ENCODE data around the gene RIPPLY2. TPM values are rescaled to one million over a fixed set of nuclear protein-coding genes. Genes with fewer than 3 reads are reported as not detected.

Gene RIPPLY2
- total and polyA plus RNA-seq, 2 donors = 0.23 to 0.28 TPM

DNA sequence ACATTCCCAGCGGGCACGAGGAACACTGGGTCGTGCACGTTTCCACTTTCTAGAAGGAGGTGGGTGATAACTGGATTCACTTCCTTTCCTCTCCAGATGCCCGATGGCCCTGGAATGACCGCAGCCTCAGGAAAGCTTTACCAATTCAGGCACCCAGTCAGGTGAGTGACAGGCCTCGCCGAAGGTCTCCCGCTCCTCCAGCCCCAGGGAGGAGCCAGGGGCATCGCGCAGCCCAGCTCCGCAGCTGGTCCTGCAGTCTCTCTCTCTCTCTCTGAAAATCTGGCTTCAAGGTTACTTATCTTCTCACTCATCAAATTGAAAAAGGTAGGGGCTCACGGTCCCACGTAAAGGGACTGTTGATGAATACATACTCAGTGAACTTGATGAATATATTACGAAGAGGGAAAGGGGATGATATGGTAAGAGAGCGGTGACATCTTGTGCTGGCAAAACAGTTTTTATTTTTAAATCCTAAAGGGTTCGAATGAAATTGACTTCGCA lies 891 bp downstream of the RIPPLY2 start:
- Histone ChIP-seq H3K27me3 (ENCODE audit: control insufficient read depth in 2 of 2, insufficient read depth in 1 of 2, low read length in 1 of 2) (peaks cover 14 to 43% of the 10 kb centered on the region in 2 donors), H3K4me1 (ENCODE audit: control insufficient read depth in 2 of 2, insufficient read depth in 2 of 2, low read length in 2 of 2) (peaks cover 2 to 3% of the 10 kb centered on the region in 2 donors), H3K9me3 (ENCODE audit: control insufficient read depth in 2 of 2, insufficient read depth in 1 of 2, low read length in 1 of 2) (peaks cover 0 to 3% of the 10 kb centered on the region in 2 donors), H3K36me3 (ENCODE audit: control insufficient read depth in 2 of 2, insufficient read depth in 2 of 2, low read length in 1 of 2) (no peaks in the 10 kb centered on the region), H3K4me3 (ENCODE audit: low read length in 2 of 2) (no peak overlapping the region), H3K27ac (ENCODE audit: low read depth in 1 of 2, low read length in 1 of 2) (no peak overlapping the region)
- WGBS = 14% methylated on average over 18 of the region's 18 CpGs
- no peak for DNase-seq (ENCODE audit: low read depth in 6 of 9, low spot score in 9 of 9)

DNA sequence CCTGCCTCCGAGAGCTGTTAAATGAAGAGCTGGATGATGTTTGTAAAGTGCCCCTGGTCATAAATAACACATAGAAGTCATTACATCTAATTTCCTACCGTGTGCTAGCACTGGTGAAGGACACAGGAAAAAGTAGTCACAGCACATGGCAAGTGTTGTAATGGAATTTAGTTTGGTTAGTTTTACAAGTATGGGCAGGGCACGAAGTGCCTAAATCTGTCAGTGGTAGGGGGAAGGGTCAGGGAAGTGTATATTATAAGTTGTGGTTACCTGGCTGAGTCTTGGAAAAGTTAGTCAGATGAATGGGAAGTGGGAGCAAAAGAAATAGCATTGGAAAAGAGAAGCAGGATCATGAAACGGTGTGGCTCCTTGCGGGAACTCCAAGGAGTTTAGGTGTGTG lies 1.6 kb downstream of the RIPPLY2 start:
- H3K27ac ChIP-seq (ENCODE audit: low read depth in 1 of 2, low read length in 1 of 2) = no peak overlapping the region
- peaks cover 2 to 3% of the 10 kb centered on the region in 2 donors for H3K4me1 ChIP-seq (ENCODE audit: control insufficient read depth in 2 of 2, insufficient read depth in 2 of 2, low read length in 2 of 2)
- H3K4me3 ChIP-seq (ENCODE audit: low read length in 2 of 2) = no peak overlapping the region
- DNase-seq (ENCODE audit: low read depth in 6 of 9, low spot score in 9 of 9) = no peak
- 61% methylated on average over 5 of the region's 5 CpGs for WGBS
- peaks cover 14 to 43% of the 10 kb centered on the region in 2 donors for H3K27me3 ChIP-seq (ENCODE audit: control insufficient read depth in 2 of 2, insufficient read depth in 1 of 2, low read length in 1 of 2)
- no peaks in the 10 kb centered on the region for H3K36me3 ChIP-seq (ENCODE audit: control insufficient read depth in 2 of 2, insufficient read depth in 2 of 2, low read length in 1 of 2)
- H3K9me3 ChIP-seq (ENCODE audit: control insufficient read depth in 2 of 2, insufficient read depth in 1 of 2, low read length in 1 of 2) = peaks cover 0 to 3% of the 10 kb centered on the region in 2 donors

DNA sequence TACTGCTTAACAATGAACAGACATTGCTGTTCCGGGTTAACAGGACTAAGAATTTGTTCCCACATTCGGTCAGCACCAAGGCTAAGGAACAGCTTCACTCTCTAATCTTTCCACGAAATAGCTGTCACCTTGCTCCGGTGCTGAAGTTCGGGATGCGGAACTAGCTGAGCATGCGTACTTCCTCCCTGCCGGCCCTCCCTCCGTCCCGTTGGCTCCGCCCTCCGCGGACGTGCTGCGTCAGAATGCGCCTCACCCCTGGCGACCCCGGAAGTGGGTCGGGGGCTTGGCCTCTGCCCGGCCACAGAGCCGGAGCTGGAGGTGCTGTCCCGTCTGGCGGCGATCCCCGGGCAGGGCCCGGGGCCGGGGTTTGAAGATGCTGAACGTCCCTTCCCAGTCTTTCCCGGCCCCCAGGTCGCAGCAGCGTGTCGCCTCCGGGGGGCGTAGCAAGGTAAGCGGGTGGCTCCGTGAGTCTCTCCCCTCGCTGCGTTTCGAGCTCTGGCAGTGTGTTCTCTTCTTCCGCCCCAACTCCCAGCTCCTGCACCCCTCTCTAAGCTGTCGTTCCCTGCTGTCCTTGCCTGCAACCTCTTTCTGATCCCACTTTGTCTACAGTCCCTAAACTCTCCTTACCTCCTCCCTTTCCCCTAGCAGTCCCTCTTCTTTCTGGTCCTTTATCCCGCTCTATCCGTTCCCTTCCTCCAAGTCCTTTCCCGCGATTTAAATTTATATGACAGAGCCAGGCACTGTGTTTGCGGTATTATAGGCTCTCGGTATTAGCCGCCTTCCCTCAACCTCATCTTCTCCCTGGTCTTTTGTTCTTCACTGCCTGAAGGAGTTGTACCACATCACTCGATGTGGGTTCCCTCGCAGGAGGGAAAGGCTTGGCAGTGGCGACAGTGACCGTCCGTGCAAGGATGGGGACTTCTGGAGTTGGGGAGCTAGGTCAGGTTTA lies 6.5 kb downstream of the RIPPLY2 start, which contains the start of gene CYB5R4:
Gene CYB5R4, plus strand, starts transcription at position 280 of the 949 bp plus-strand sequence. Its CDS starts 94 bp downstream, at position 374.
- H3K36me3 ChIP-seq (ENCODE audit: control insufficient read depth in 2 of 2, insufficient read depth in 2 of 2, low read length in 1 of 2) = peaks cover 0 to 2% of the 10 kb centered on the region in 2 donors
- H3K27me3 ChIP-seq (ENCODE audit: control insufficient read depth in 2 of 2, insufficient read depth in 1 of 2, low read length in 1 of 2) = peaks cover 2 to 12% of the 10 kb centered on the region in 2 donors
- peak; percentile 89 to 97 (median 94) for DNase-seq (ENCODE audit: low read depth in 6 of 9, low spot score in 9 of 9)
- WGBS = under 1% methylated on average over 53 of the region's 53 CpGs
- H3K9me3 ChIP-seq (ENCODE audit: control insufficient read depth in 2 of 2, insufficient read depth in 1 of 2, low read length in 1 of 2) = no peaks in the 10 kb centered on the region
- H3K4me3 ChIP-seq (ENCODE audit: low read length in 2 of 2) = peak within 1 kb of the TSS; percentile 87 to 88
- H3K27ac ChIP-seq (ENCODE audit: low read depth in 1 of 2, low read length in 1 of 2) = peak within 1 kb of the TSS; percentile 84
- H3K4me1 ChIP-seq (ENCODE audit: control insufficient read depth in 2 of 2, insufficient read depth in 2 of 2, low read length in 2 of 2) = peaks cover 3 to 4% of the 10 kb centered on the region in 2 donors

DNA sequence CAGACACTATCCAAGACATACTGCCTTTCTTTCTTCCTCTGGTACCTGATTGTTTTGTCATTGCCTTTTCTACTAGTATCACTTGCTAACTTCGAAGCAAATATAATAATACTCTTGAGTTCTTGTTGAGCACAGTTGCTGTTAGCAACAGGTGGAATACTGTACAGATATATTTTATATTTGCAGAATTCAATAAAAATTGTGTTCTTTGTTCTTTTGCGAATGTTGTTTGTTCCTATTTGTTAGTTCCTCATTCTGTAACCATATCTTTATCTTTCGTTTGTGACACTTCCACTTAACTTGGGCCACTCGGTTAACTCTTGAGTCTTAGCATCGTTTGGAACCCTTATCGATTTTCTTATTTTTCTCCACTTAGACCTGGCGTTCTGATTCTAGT lies 7.2 kb downstream of the RIPPLY2 start:
- DNase-seq (ENCODE audit: low read depth in 6 of 9, low spot score in 9 of 9) = no peak
- peaks cover 0 to 5% of the 10 kb centered on the region in 2 donors for H3K27me3 ChIP-seq (ENCODE audit: control insufficient read depth in 2 of 2, insufficient read depth in 1 of 2, low read length in 1 of 2)
- H3K36me3 ChIP-seq (ENCODE audit: control insufficient read depth in 2 of 2, insufficient read depth in 2 of 2, low read length in 1 of 2) = peaks cover 6 to 8% of the 10 kb centered on the region in 2 donors
- 4% methylated on average over 7 of the region's 7 CpGs for WGBS
- H3K27ac ChIP-seq (ENCODE audit: low read depth in 1 of 2, low read length in 1 of 2) = peak overlapping the region in 1 of 2 donors; percentile 46
- no peaks in the 10 kb centered on the region for H3K9me3 ChIP-seq (ENCODE audit: control insufficient read depth in 2 of 2, insufficient read depth in 1 of 2, low read length in 1 of 2)
- peak overlapping the region; percentile 87 to 88 for H3K4me3 ChIP-seq (ENCODE audit: low read length in 2 of 2)
- peaks cover 3 to 4% of the 10 kb centered on the region in 2 donors for H3K4me1 ChIP-seq (ENCODE audit: control insufficient read depth in 2 of 2, insufficient read depth in 2 of 2, low read length in 2 of 2)

DNA sequence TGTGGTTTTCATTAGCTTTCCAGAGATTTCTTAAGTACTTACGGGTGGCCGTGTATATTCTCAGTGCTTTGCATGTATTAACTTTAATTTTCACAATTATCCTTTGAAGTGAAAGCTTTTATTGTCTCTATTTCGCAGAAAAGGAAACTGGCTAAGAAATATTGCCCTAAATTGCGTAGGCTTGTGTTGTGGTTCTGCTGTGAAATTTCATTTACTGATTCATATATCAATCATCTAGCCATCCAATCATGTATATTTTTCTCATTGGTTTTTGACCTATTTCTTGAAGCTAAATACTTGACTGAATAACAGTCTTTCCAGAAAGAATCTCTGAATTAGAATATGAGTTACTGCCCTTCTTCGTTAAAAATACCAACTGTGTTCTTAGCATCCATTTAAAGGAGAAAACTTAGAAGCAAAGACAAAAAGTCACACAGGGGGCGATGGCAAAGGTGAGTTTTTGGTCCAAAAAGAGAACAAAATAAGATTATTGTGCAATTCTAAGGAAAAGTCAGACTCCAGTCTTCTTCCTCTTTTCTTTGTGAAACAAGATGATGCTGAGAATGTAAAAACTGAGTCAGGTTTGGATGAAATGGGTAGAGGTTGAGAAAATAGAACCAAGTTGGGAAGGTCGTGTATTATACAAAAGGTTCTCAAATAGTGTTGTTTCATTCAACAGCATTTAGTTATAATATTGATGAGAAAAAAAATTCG lies 7.8 kb downstream of the RIPPLY2 start:
- H3K9me3 ChIP-seq (ENCODE audit: control insufficient read depth in 2 of 2, insufficient read depth in 1 of 2, low read length in 1 of 2) = no peaks in the 10 kb centered on the region
- WGBS = 67% methylated on average over 8 of the region's 8 CpGs
- peak overlapping the region; percentile 87 to 88 for H3K4me3 ChIP-seq (ENCODE audit: low read length in 2 of 2)
- H3K36me3 ChIP-seq (ENCODE audit: control insufficient read depth in 2 of 2, insufficient read depth in 2 of 2, low read length in 1 of 2) = peaks cover 10 to 13% of the 10 kb centered on the region in 2 donors
- peaks cover 3 to 4% of the 10 kb centered on the region in 2 donors for H3K4me1 ChIP-seq (ENCODE audit: control insufficient read depth in 2 of 2, insufficient read depth in 2 of 2, low read length in 2 of 2)
- no peak overlapping the region for H3K27ac ChIP-seq (ENCODE audit: low read depth in 1 of 2, low read length in 1 of 2)
- no peaks in the 10 kb centered on the region for H3K27me3 ChIP-seq (ENCODE audit: control insufficient read depth in 2 of 2, insufficient read depth in 1 of 2, low read length in 1 of 2)
- no peak for DNase-seq (ENCODE audit: low read depth in 6 of 9, low spot score in 9 of 9)

DNA sequence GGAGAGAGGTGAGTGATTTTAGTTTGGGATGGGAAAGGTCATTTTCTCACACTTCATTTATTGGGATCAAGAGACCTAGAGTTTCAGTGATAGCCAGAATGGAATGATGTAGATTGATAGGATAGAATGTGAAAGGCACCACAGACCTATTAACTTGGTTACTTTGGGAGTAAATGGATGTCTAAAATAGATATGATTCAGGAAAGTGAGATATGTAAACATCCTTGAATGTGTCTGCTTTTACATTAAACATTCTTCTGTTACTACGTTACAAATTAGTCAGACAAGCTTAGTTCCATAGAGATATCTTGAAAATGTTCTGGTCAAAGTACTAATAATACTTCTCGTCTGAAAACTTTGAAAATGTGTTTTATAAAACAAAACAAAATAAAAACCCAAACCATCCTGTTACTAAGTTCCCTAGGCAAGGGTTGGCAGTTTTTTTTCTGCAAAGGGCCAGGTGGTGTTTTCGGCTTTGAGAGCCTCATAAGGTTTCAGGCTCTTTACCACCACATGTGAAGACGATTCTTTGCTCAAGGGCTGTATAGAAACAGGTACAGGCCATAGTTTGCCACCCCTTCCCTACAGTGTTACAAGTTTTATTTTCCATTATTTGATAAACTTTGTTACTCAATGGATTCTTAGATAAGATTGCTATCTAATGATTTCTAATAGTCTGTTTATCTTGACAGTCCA lies 9.8 kb downstream of the RIPPLY2 start:
- Histone ChIP-seq H3K4me1 (ENCODE audit: control insufficient read depth in 2 of 2, insufficient read depth in 2 of 2, low read length in 2 of 2) (peaks cover 3 to 4% of the 10 kb centered on the region in 2 donors), H3K27me3 (ENCODE audit: control insufficient read depth in 2 of 2, insufficient read depth in 1 of 2, low read length in 1 of 2) (no peaks in the 10 kb centered on the region), H3K9me3 (ENCODE audit: control insufficient read depth in 2 of 2, insufficient read depth in 1 of 2, low read length in 1 of 2) (peaks cover 7 to 8% of the 10 kb centered on the region in 2 donors), H3K36me3 (ENCODE audit: control insufficient read depth in 2 of 2, insufficient read depth in 2 of 2, low read length in 1 of 2) (peaks cover 25 to 26% of the 10 kb centered on the region in 2 donors), H3K4me3 (ENCODE audit: low read length in 2 of 2) (no peak overlapping the region), H3K27ac (ENCODE audit: low read depth in 1 of 2, low read length in 1 of 2) (no peak overlapping the region)
- DNase-seq (ENCODE audit: low read depth in 6 of 9, low spot score in 9 of 9) = no peak
- WGBS = 82% methylated on average over 4 of the region's 4 CpGs

DNA sequence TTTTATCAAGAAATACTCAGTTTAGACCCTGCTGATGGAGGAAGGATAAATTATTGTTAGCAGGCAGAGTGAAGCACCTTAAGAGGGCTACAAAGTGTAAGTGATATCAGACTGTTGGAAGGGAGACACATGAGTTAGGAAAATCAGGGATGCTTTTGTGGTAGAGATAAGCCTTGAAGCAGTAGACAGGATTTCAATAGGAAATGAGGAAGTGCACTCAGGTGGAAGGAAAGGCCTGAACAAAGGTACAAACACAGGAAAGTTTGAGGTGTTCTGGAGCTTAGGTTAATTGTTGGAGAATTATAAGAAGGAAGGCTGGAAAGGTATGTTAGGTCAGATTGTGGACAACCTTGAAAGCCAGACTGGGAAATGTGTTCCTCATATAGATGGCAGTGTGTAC lies 13.9 kb downstream of the RIPPLY2 start:
- no peak for DNase-seq (ENCODE audit: low read depth in 6 of 9, low spot score in 9 of 9)
- H3K27me3 ChIP-seq (ENCODE audit: control insufficient read depth in 2 of 2, insufficient read depth in 1 of 2, low read length in 1 of 2) = no peaks in the 10 kb centered on the region
- peaks cover 7 to 8% of the 10 kb centered on the region in 2 donors for H3K9me3 ChIP-seq (ENCODE audit: control insufficient read depth in 2 of 2, insufficient read depth in 1 of 2, low read length in 1 of 2)
- peaks cover 25 to 29% of the 10 kb centered on the region in 2 donors for H3K36me3 ChIP-seq (ENCODE audit: control insufficient read depth in 2 of 2, insufficient read depth in 2 of 2, low read length in 1 of 2)
- H3K4me3 ChIP-seq (ENCODE audit: low read length in 2 of 2) = no peak overlapping the region
- no peak overlapping the region for H3K27ac ChIP-seq (ENCODE audit: low read depth in 1 of 2, low read length in 1 of 2)
- no peaks in the 10 kb centered on the region for H3K4me1 ChIP-seq (ENCODE audit: control insufficient read depth in 2 of 2, insufficient read depth in 2 of 2, low read length in 2 of 2)

DNA sequence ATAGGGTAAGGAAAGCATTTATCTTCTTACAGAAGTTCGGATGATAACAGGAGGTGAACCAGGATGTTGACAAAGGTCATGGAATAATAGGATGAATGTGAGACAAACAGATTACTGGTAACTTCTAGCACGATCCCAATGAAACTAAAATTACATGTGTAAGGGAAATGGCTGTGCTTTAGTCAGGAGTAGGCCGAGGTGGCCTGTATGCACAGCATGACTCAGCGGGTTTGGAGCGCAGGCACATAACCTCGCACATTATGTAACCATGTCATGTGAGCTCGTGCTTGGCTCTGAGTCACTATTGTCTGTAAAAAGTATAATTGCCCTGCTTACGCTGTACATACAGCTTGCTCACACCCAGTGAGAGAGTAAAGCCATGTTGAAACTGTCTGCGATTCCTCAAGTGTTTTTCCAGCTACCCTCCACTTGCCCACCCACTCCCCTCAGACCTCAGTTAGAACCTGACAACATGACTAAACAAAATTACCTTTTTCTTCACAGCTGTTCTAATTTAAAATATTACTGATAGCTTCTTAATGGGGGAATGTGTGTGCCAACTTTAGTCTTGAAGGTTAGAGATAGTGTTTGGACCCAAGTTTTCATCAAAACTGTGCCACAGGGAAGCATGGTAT lies 14.5 kb downstream of the RIPPLY2 start:
- peaks cover 7 to 8% of the 10 kb centered on the region in 2 donors for H3K9me3 ChIP-seq (ENCODE audit: control insufficient read depth in 2 of 2, insufficient read depth in 1 of 2, low read length in 1 of 2)
- H3K4me3 ChIP-seq (ENCODE audit: low read length in 2 of 2) = no peak overlapping the region
- H3K36me3 ChIP-seq (ENCODE audit: control insufficient read depth in 2 of 2, insufficient read depth in 2 of 2, low read length in 1 of 2) = peaks cover 25 to 29% of the 10 kb centered on the region in 2 donors
- 91% methylated on average over 9 of the region's 9 CpGs for WGBS
- no peak overlapping the region for H3K27ac ChIP-seq (ENCODE audit: low read depth in 1 of 2, low read length in 1 of 2)
- no peaks in the 10 kb centered on the region for H3K27me3 ChIP-seq (ENCODE audit: control insufficient read depth in 2 of 2, insufficient read depth in 1 of 2, low read length in 1 of 2)
- DNase-seq (ENCODE audit: low read depth in 6 of 9, low spot score in 9 of 9) = peak in 6 of 9 donors; percentile 15 to 56 (median 24)
- H3K4me1 ChIP-seq (ENCODE audit: control insufficient read depth in 2 of 2, insufficient read depth in 2 of 2, low read length in 2 of 2) = no peaks in the 10 kb centered on the region
